H1 (cell line): ENCODE data around the gene TTLL9. TPM values are rescaled to one million over a fixed set of nuclear protein-coding genes. Genes with fewer than 3 reads are reported as not detected.

Experiments
- polyA plus RNA-seq, 7 experiments: library from polyadenylated mRNA; depleted of rRNA in 3 of 7; stranded (reverse) in 5 of 7; unstranded in 2 of 7; fragments of >200 nt in 5 of 7; fragments of 200-250 nt in 2 of 7; gene quantifications; 1 replicate in 5 of 7; 2 replicates in 1 of 7; 4 replicates in 1 of 7; pipeline versions ENCODE4 v1.2.1 to v1.2.3, GENCODE V29; 2011 to 2013; ENCODE audit warnings: missing spikeins in 2 of 7, mixed read lengths in 2 of 7
- total RNA-seq: library from RNA; stranded (reverse); fragmentation: NEBNext Ultra II Directional; extraction: Animal tissue kit (Norgen Biotek cat#: 25700); gene quantifications from 2 replicates; pipeline ENCODE4 v1.2.1, GENCODE V29; 2021
- TF ChIP-seq, protein P1 (sequence below), 3 experiments: IDR thresholded peaks; 1 replicate in 2 of 3; 2 replicates in 1 of 3; pipeline versions ENCODE4 v1.5.1 to v1.6.1; 2011; ENCODE audit warnings: low read length in 3 of 3, mild to moderate bottlenecking in 3 of 3, inconsistent platforms in 2 of 3, low read depth in 1 of 3, moderate library complexity in 1 of 3; ENCODE audit not compliant: insufficient read depth in 1 of 3; ENCODE audit errors: control extremely low read depth in 1 of 3

The TTLL9 gene
- total and polyA plus RNA-seq, 2 of the 8 experiments (the other 6 are each of a cell fraction or from before 2014, with no cell fraction given), result 0.06 TPM; not detected in 1

DNA sequence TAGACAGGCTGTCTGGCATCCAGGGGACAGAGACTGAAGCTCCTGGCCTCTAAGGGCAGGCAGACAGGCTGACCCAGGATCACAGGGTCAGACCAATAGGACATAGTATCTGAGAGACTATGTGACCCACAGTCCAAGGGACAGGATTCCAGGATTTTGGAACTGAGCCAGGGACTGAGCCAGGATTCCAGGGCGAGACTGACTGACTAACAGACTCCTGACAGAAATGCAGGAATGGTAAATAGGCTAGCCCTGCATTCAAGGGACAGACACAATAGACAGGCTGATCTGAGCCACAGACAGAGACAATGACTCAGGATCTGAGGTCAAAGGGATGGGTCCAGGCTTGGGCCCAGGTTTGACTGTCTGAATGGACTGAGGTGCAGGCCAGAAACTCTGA is 117.3 kb downstream of the TTLL9 start (continued):
- TF ChIP-seq, protein P1, sequence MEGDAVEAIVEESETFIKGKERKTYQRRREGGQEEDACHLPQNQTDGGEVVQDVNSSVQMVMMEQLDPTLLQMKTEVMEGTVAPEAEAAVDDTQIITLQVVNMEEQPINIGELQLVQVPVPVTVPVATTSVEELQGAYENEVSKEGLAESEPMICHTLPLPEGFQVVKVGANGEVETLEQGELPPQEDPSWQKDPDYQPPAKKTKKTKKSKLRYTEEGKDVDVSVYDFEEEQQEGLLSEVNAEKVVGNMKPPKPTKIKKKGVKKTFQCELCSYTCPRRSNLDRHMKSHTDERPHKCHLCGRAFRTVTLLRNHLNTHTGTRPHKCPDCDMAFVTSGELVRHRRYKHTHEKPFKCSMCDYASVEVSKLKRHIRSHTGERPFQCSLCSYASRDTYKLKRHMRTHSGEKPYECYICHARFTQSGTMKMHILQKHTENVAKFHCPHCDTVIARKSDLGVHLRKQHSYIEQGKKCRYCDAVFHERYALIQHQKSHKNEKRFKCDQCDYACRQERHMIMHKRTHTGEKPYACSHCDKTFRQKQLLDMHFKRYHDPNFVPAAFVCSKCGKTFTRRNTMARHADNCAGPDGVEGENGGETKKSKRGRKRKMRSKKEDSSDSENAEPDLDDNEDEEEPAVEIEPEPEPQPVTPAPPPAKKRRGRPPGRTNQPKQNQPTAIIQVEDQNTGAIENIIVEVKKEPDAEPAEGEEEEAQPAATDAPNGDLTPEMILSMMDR (IDR thresholded peaks at IDR 0.05; ENCODE audit: control extremely low read depth in 1 of 3, insufficient read depth in 1 of 3, low read depth in 1 of 3, low read length in 3 of 3), result no peak
